Ishikawa (cell line): ENCODE measurements around the gene LEMD2.
A peak's percentile ranks its signal among the peaks of the same experiment; 100 is the strongest.

ENCODE experiments used
- CEBPB ChIP-seq: IDR thresholded peaks from 2 replicates; pipeline ENCODE4 v1.6.1; 2012
- CREB1 ChIP-seq: IDR thresholded peaks from 2 replicates; pipeline ENCODE4 v1.6.1; 2012; ENCODE audit warnings: low read depth
- EGR1 ChIP-seq: IDR thresholded peaks from 2 replicates; pipeline ENCODE4 v1.6.1; 2012
- EP300 ChIP-seq: IDR thresholded peaks from 2 replicates; pipeline ENCODE4 v1.6.1; 2012; ENCODE audit warnings: borderline replicate concordance
- FOXM1 ChIP-seq: IDR thresholded peaks from 2 replicates; pipeline ENCODE4 v1.6.1; 2012; ENCODE audit warnings: low read depth, borderline replicate concordance
- NFIC ChIP-seq: IDR thresholded peaks from 2 replicates; pipeline ENCODE4 v1.6.1; 2012
- RAD21 ChIP-seq: IDR thresholded peaks from 2 replicates; pipeline ENCODE4 v1.6.1; 2012; ENCODE audit warnings: low read depth
- TAF1 ChIP-seq: IDR thresholded peaks from 2 replicates; pipeline ENCODE4 v1.6.1; 2012; ENCODE audit warnings: low read depth, mild to moderate bottlenecking
- TCF12 ChIP-seq: IDR thresholded peaks from 2 replicates; pipeline ENCODE4 v1.6.1; 2012; ENCODE audit warnings: low read depth
- TEAD4 ChIP-seq: IDR thresholded peaks from 2 replicates; pipeline ENCODE4 v1.6.1; 2012
- YY1 ChIP-seq: IDR thresholded peaks from 2 replicates; pipeline ENCODE4 v1.6.1; 2012; ENCODE audit warnings: low read depth
- ZBTB7A ChIP-seq: IDR thresholded peaks from 2 replicates; pipeline ENCODE4 v1.6.1; 2012; ENCODE audit warnings: low read depth
- TF ChIP-seq, protein P1 (sequence below): IDR thresholded peaks from 2 replicates; pipeline ENCODE4 v1.6.1; 2012
- TF ChIP-seq, protein P2 (sequence below): IDR thresholded peaks from 2 replicates; pipeline ENCODE4 v1.6.1; 2012; ENCODE audit warnings: low read depth, mild to moderate bottlenecking
- TF ChIP-seq, protein P3 (sequence below): IDR thresholded peaks from 2 replicates; pipeline ENCODE4 v1.6.1; 2012

LEMD2 gene

DNA sequence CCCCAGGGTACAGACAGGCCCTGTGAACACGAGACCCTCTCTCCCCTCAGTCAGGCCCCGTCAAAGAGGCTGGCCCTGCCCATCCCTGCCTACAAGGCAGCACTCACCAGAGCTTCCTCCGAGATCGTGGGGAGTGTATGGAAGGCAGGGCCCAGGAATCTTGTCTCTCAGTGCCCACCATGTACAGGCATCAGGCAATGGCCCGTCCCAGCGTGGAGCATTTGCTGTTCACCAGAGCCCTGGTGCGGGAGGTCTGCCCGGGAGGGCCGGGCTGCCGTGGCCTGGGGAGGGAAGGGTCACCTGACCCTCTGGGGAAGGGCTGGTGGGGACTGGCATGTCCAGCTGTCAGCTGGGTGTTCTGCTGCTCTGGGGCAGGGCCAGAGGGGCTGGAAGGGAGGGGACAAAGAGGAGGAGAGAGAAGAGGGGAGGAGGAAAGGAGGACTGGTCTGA is 42.3 kb downstream of the LEMD2 start, which contains the start of gene IP6K3:
TSS of gene IP6K3 (minus strand) at position 255 of the 450 bp plus-strand sequence. CDS start 11,429 bp downstream, outside the sequence.
- TF ChIP-seq TCF12 (no peak), YY1 (no peak), NFIC (no peak), FOXM1 (no peak), TEAD4 (no peak), EP300 (no peak)
- TF ChIP-seq, protein P1, sequence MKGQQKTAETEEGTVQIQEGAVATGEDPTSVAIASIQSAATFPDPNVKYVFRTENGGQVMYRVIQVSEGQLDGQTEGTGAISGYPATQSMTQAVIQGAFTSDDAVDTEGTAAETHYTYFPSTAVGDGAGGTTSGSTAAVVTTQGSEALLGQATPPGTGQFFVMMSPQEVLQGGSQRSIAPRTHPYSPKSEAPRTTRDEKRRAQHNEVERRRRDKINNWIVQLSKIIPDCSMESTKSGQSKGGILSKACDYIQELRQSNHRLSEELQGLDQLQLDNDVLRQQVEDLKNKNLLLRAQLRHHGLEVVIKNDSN, result 0 out of 2 replicates have a peak, but pooled peaks have one; percentile 44
- TF ChIP-seq, protein P2, sequence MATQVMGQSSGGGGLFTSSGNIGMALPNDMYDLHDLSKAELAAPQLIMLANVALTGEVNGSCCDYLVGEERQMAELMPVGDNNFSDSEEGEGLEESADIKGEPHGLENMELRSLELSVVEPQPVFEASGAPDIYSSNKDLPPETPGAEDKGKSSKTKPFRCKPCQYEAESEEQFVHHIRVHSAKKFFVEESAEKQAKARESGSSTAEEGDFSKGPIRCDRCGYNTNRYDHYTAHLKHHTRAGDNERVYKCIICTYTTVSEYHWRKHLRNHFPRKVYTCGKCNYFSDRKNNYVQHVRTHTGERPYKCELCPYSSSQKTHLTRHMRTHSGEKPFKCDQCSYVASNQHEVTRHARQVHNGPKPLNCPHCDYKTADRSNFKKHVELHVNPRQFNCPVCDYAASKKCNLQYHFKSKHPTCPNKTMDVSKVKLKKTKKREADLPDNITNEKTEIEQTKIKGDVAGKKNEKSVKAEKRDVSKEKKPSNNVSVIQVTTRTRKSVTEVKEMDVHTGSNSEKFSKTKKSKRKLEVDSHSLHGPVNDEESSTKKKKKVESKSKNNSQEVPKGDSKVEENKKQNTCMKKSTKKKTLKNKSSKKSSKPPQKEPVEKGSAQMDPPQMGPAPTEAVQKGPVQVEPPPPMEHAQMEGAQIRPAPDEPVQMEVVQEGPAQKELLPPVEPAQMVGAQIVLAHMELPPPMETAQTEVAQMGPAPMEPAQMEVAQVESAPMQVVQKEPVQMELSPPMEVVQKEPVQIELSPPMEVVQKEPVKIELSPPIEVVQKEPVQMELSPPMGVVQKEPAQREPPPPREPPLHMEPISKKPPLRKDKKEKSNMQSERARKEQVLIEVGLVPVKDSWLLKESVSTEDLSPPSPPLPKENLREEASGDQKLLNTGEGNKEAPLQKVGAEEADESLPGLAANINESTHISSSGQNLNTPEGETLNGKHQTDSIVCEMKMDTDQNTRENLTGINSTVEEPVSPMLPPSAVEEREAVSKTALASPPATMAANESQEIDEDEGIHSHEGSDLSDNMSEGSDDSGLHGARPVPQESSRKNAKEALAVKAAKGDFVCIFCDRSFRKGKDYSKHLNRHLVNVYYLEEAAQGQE, result no peak

DNA sequence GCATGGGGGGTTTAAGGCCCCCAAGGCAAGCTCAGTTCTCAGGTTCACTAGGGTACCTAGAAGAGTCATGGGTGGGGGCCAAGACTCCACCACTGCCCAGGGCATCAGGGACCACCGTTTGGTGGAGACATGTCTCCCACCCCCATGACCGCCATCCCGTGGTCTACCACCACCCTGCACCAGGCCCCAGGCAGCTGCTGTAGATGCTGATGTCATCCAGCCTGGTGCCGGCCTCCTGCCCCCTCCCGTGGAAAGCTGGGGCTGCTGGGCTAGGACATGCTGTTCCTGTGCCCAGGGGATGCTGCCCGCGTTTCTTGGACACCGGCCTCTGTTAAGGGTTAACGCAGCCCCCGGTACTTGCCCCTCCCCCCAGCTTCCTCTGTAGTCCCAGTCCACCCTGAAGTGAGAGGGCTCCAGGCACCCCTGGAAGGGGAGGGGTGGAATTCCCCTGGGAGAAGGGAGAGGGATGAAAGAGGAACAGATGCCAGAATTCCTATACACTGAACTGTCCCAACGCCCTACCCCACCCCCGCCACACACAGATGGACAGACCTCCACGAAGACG is 42.8 kb downstream of the LEMD2 start:
- TF ChIP-seq ZBTB7A (peak; percentile 66), NFIC (no peak)

DNA sequence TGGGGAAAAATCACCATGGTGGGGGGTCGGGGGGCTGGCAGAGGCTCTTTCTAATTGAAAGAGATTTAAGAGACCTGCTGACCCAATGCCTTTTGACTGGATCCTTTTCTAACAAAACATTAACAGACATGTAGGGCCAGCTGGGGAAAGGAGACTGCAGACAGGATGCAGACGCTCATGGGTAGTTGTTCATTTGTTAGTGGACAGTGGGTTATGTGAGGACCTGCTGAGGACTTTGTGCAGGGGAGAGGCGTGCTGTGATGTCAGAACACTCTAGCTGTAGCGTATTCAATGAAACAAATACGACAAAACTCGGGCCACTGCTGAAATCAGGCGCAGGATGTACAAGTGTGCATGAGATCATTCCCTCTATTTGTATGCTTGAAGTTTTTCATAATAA is 43.4 kb downstream of the LEMD2 start:
- TF ChIP-seq, protein P3, sequence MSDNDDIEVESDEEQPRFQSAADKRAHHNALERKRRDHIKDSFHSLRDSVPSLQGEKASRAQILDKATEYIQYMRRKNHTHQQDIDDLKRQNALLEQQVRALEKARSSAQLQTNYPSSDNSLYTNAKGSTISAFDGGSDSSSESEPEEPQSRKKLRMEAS, result no peak
- no peak for TF ChIP-seq EGR1
- TF ChIP-seq, protein P2, result no peak
- TF ChIP-seq EP300, result no peak
- TF ChIP-seq, protein P1, result no peak
- TF ChIP-seq ZBTB7A, result no peak
- no peak for TF ChIP-seq YY1
- TF ChIP-seq CEBPB, result no peak
- TF ChIP-seq FOXM1, result no peak
- no peak for TF ChIP-seq RAD21
- no peak for TF ChIP-seq CREB1
- TF ChIP-seq TEAD4, result no peak
- TF ChIP-seq NFIC, result no peak
- no peak for TF ChIP-seq TCF12
- TF ChIP-seq TAF1, result no peak

DNA sequence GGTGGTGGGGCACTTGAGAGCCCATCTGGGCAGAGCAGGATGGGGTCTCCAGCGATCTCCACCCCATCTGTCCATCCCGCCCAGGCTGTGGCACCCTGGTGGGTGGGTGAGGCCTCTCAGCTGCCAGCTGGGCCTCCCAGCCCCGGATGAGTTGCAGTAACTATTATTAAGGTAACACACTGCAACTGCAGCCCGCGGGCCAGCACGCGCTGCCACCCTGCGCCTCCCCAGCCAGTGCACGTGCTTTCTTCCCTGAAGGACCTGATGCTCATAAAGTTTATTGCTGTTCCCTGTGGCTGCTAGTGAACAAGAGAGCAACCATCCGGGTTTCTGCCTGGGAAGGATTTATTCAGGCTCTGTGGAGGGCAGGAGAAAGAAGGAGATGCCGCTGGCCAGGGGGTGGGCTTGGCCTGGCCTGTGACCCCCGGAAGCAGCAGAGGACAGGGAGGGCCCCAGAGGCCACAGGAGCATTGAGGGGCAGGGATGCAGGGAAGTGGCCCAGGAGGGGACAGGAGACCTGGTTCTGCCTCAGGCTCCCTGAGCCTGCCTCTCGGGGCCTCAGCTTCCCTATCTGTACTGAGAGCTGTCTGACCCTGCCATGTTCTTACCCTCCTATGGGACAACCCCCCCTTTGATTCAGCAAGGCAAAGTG is 43.9 kb downstream of the LEMD2 start:
- TF ChIP-seq TCF12 (peak; percentile 32; the same call in 1 of the 2 replicates), ZBTB7A (0 out of 2 replicates have a peak, but pooled peaks have one; percentile 33), CREB1 (no peak), CEBPB (no peak), NFIC (no peak), TEAD4 (peak; percentile 49; the same call in 1 of the 2 replicates), EP300 (peak; percentile 56), TAF1 (no peak)
- TF ChIP-seq, protein P3, result peak; percentile 90
- TF ChIP-seq, protein P2, result no peak
- TF ChIP-seq, protein P1, result 0 out of 2 replicates have a peak, but pooled peaks have one; percentile 7
